ENCODE data around the gene COL21A1. TPM values are rescaled to one million over a fixed set of nuclear protein-coding genes. Genes with fewer than 3 reads are reported as not detected.

Gene COL21A1
- total and polyA plus RNA-seq, 2 of the 13 experiments (the other 11 are each of a cell fraction or from before 2014, with no cell fraction given): 0.13 TPM; not detected in 1

- TF ChIP-seq FOXP4 (CRISPR knock-in tag; IDR thresholded peaks at IDR 0.05) (peak; percentile 57; the same call in 1 of the 2 replicates), ATF2 (CRISPR knock-in tag; IDR thresholded peaks at IDR 0.05) (peak; percentile 83), RORA (CRISPR knock-in tag; IDR thresholded peaks at IDR 0.05) (no peak), ZSCAN20 (CRISPR knock-in tag; IDR thresholded peaks at IDR 0.05; ENCODE audit: borderline replicate concordance) (no peak), NR2F6 (IDR thresholded peaks at IDR 0.05) (no peak), NR2F6 (CRISPR knock-in tag; IDR thresholded peaks at IDR 0.05) (no peak), DNMT3B (CRISPR knock-in tag; conservative IDR thresholded peaks at IDR 0.05) (no peak), PBX3 (CRISPR knock-in tag; IDR thresholded peaks at IDR 0.05; ENCODE audit: borderline replicate concordance) (no peak), ZNF652 (CRISPR knock-in tag; IDR thresholded peaks at IDR 0.05; ENCODE audit: borderline replicate concordance, low read depth) (no peak), MXD3 (CRISPR knock-in tag; IDR thresholded peaks at IDR 0.05) (no peak), PTBP1 (IDR thresholded peaks at IDR 0.05; ENCODE audit: low read depth, low read length, poor library complexity, severe bottlenecking) (no peak), DMAP1 (CRISPR knock-in tag; IDR thresholded peaks at IDR 0.05) (peak; percentile 37; the same call in 1 of the 2 replicates), ZNF674 (CRISPR knock-in tag; IDR thresholded peaks at IDR 0.05; ENCODE audit: low read depth) (no peak), ARID3A (IDR thresholded peaks at IDR 0.05; ENCODE audit: low read depth, low read length) (peak; percentile 51; the same call in 1 of the 2 replicates), MAFF (IDR thresholded peaks at IDR 0.05; ENCODE audit: low read depth, low read length) (0 out of 2 replicates have a peak, but pooled peaks have one; percentile 12), ZNF7 (CRISPR knock-in tag; IDR thresholded peaks at IDR 0.05) (no peak), RBM39 (IDR thresholded peaks at IDR 0.05; ENCODE audit: low read depth, low read length, poor library complexity, severe bottlenecking) (no peak), KDM1A (CRISPR knock-in tag; IDR thresholded peaks at IDR 0.05) (0 out of 2 replicates have a peak, but pooled peaks have one; percentile 34), SRSF4 (IDR thresholded peaks at IDR 0.05; ENCODE audit: low read depth, low read length, poor library complexity, severe bottlenecking) (no peak), RARA (CRISPR knock-in tag; IDR thresholded peaks at IDR 0.05) (peak; percentile 60)
- TF ChIP-seq, protein P1, sequence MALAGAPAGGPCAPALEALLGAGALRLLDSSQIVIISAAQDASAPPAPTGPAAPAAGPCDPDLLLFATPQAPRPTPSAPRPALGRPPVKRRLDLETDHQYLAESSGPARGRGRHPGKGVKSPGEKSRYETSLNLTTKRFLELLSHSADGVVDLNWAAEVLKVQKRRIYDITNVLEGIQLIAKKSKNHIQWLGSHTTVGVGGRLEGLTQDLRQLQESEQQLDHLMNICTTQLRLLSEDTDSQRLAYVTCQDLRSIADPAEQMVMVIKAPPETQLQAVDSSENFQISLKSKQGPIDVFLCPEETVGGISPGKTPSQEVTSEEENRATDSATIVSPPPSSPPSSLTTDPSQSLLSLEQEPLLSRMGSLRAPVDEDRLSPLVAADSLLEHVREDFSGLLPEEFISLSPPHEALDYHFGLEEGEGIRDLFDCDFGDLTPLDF (CRISPR knock-in tag; IDR thresholded peaks at IDR 0.05): no peak
These were observed 156.1 kb downstream of the COL21A1 start (continued) for GRCh38 chr6:56091159-56091869.

All from HepG2 (cell line).